CD4-positive, alpha-beta T cell treated with Interleukin-21 for 1 hour (primary cell): ENCODE data around the gene TBC1D4.

Experiments used
- DNase-seq: peaks from one replicate; pipeline ENCODE4 v3.0.0-alpha.2; 2020

The TBC1D4 gene

DNA sequence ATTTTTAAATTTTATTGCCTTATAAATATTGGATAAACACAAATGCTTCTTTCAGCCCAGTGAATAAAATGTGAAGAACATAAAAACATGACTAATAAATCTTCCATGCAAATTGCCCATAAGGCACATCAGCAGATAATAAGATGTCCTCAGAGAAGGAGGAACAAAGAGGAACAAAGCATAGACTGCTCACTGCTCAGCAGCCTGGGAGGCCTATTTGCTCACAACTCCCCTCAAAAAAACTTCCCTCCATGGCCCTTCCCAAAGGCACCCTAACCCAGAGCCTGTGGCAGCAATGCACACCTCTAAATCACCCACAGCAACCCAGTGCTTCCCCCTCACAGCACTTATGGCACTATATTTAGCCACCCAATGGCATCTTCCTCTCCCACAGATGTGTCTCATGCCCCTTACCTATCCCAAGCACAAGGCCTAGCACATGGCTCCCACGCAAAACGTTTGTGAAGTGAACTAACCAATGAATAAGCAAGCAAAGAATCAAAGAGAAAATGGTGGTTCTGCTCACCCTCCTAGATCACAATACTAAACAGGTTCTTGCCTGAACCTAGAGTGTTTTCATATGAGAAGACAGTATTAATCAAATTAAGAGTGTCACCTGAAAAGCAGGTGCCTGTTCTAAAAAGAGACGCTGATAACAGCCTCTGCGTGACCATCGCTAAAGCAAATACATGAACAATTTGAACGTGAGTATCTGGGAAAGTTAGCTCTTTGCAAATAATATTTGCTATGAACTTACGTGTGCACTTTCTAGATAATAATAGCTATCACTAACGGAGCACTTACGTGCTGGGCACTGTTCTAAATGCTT, 96.9 kb downstream of the TBC1D4 start:
- DNase-seq: no peak

DNA sequence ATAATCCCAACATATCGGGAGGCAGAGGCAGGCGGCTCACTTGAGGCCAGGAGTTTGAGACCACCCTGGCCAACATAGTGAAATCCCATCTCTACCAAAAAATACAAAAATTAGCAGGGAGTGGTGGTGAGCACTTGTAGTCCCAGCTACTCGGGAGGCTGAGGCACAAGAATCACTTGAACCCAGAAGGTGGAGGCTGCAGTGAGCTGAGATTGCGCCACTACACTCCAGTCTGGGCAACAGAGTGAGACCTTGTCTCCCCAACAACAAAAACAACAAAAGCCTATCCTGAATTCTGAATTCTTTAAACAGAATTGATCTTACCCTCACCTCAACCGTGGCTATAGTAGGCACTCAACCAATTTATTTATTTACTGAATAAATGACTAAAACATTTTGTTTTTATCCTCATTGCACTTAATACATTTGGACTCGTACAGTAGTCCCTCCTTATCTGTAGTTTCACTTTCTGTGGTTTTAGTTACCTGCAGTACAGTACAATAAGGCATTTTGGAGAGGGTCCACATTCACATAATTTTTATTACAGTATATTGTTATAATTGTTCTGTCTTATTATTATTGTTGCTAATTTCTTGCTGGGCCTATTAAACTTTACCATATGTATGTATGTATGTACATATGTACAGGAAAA, 98.8 kb downstream of the TBC1D4 start:
- no peak for DNase-seq

DNA sequence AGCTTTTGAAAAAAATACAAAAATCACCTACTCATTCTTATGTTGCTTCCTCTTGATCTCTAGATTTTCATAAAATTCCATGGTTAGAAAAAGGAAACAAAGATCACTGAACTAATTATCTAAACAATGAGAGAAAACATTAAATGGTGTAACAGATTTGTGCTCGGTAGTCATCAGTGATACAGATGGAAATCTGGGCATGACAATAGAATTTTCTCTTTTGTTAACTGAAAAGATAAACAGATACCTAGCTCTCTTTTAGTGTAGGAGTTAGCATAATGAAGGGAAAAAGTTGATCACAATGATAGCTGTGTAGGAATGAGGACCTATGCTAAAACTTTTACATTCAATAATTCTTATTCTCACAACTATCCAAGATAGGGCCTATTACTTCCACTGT, 103.7 kb downstream of the TBC1D4 start:
- DNase-seq: no peak

- no peak for DNase-seq
Measured at GRCh38 chr13:75376792-75377402, 105.1 kb downstream of the TBC1D4 start.

- no peak for DNase-seq
Measured at GRCh38 chr13:75375329-75375728, 106.6 kb downstream of the TBC1D4 start.

- DNase-seq: no peak
Measured at GRCh38 chr13:75373988-75374387, 108.0 kb downstream of the TBC1D4 start.

GRCh38 chr13:75372923-75373841, 108.8 kb downstream of the TBC1D4 start:
- DNase-seq: no peak

GRCh38 chr13:75372517-75372916, 109.5 kb downstream of the TBC1D4 start:
- DNase-seq: peak; percentile 56

DNA sequence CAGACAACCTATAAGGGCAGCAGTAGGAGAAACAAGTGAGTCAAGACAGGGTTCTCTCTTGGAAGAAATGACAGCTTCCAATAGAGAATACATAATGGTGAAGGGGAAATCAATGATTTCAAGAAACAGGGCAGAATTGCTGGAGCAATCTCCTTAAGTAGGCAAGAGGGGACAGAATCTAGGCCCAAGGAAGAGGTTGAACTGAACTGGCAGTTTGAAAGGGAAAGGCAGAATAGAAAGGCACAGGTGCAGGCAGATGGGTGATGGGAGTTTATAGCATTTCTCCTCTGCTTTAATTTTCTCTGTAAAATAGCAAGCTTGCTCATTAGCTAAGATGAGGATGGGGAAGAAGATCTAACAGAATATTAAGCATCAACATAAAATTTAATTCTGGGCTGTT, 110.8 kb downstream of the TBC1D4 start:
- no peak for DNase-seq

GRCh38 chr13:75370774-75371173, 111.2 kb downstream of the TBC1D4 start:
- DNase-seq: no peak

GRCh38 chr13:75369981-75370380, 112.0 kb downstream of the TBC1D4 start:
- no peak for DNase-seq

DNA sequence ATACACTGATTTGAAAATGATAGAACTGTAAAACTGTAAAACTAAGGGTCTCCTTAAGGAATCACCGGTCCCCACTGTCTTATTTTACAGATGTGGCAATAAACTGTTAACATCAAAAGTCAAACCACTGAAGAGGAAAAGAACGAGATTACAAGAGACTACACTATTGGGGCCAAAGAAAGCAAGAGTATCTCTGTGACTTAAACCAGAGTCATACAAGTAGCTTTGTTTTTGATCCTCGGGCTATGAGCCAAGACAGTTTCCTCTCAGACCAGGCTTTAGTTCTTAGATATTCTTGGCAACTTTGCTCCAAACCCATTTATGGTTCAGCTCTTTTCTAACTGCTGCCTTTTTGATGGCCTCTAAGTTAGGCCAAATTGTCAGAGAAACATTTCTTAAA, 113.8 kb downstream of the TBC1D4 start:
- DNase-seq: no peak

DNA sequence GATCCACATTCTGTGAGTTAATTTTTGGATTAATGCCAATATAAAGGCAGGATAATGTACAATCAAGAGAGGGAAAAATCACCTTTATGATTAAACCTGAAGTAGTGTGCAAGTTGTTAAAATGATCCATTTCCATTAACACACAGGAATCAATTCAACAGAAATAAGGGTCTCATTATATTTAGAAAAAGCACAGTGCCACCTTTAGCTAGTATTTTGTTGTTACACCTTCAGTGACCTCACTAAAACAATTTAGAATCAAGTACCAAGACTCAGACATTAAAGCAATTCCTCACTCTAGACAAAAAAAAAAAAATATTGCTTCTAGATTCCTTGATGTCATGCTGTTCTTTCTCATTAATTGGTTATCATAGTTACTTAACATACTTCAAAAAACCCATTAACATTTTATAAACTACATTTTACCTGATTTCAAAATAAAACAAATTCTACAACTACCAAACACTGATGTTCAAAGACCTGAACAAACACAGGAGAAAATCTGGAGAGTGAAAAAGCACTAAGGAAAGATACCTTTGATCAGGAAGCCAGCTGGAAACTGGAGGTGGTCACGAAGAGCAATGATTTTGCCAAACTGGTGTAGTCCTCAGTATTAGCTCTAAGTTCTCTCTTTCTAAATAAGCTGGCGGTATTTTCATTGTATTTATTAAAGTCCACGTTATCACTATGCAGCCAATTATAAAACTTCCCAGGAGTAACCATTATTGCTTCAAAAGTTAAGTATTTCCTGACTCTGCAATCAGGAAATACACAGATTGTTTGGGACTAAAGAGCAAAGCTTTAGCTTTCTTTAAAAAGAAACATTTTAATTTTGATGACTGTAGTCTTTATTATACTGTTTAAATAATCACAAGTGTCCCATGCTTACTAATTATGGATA, 115.3 kb downstream of the TBC1D4 start:
- DNase-seq: no peak

DNA sequence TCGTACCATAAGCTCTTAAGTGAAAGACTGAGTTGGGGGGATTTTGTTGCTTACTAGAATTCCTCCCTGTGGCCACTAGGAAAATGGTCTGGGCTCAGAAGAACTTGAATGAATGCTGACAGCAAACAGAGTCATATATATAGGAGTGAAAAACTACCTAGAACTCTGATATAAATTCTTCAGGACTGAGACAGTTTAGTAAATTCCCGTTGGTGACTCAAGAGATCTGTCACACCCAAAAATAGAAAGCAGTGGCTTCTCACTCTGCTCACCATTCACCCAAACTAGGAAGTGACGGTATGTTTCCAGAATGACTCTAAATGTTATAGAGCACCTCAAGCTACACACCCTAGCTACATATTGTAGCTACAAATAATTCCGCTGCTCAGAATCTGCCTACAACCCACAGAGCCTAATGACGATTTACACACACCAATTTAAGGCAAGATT, 116.2 kb downstream of the TBC1D4 start:
- DNase-seq: peak; percentile 48

DNA sequence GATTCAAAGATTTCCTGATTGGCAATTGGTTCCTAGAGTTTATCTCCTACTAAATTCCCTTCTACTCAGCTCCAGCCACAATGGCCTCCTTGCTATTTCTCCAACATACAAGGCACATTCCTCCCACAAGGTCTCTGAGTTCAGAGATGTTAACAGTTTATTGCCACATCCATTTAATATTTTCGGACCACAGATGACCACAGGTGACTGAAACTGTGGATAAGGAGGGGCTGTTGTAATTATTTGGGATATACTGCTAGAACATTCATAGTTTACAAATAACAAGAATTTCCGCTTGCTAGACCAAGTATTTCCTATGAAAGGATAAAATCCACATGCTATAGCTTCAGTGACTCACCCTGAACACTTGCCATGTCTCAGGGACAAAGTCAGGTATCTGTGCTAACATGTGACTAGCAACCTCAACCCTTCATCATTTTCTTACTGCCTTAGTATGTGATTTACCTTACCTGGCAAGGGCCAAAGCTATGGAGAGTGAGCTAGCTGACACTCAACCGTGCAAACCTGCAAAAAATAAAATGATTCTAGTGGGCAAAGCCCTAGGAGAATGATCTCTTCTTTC, 117.7 kb downstream of the TBC1D4 start:
- no peak for DNase-seq

DNA sequence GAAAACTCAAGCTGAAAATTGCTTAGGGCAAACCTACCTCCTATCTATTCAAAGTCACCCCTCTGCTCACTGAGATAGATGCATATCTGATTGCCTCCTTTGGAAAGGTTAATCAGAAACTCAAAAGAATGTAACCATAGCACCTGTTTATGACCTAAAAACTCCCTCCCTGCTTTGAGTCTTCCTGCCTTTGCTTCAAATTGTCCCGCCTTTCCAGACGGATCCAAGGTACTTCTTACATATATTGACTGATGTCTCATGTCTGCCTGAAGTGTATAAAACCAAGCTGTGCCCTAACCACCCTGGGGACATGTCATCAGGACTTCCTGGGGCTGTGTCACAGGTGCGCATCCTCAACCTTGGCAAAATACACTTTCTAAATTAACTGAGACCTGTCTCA, 118.6 kb downstream of the TBC1D4 start:
- no peak for DNase-seq

DNA sequence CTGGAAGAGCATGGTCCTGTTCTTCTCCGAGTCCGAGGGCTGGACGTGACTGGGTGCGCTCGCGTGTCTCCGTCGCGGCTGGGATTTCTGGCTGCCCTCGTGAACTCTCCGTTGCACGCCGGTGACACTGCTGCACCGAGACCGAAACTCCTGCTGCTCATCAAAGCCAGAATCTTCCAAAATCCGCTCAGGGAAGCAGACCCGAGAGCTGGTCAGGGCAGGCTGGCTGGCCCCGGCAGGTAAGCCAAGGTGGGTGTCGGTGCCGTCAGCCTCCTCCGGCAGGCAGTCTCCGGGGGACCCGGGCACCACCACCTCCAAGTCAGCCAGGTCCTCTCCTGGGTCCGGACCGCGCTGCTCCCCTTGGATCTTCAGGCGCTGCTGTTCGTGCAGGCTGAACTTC, 119.9 kb downstream of the TBC1D4 start:
- DNase-seq: no peak

GRCh38 chr13:75360170-75360569, 121.8 kb downstream of the TBC1D4 start:
- no peak for DNase-seq

GRCh38 chr13:75359266-75359665, 122.7 kb downstream of the TBC1D4 start:
- no peak for DNase-seq

DNA sequence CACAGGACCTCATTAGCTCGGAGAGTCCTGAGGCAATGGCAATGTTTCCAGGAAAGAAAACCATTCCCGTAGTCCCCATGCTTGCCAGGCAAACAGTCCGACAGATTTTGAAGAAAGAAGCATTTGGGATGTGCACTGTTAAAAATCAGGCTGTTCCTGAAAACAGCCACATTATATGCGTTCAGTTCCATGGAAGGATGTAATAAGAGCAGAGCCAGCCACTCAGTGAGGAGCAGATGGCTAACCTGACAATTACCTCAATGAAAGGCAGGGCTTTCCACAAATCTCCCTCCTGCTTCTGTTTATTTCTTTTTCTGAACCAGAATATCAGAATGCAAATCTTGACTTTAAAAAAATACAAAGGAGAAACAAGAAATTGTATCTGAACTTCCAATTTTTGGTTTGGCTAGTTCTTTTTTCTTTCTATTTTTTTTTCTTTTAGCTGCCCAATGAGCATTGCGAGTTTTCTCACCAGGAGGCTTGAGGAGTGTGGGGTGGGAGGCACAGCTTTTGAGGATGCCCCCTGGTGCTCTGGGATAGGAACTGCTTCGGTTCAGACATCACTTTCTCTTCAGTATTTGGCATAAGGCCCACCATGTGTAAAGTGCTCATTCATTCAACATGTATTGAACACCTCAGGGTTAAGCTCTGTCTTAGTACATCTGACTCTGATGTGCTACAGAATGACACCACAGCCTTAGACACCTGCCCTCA, 124.2 kb downstream of the TBC1D4 start:
- DNase-seq: peak; percentile 71

DNA sequence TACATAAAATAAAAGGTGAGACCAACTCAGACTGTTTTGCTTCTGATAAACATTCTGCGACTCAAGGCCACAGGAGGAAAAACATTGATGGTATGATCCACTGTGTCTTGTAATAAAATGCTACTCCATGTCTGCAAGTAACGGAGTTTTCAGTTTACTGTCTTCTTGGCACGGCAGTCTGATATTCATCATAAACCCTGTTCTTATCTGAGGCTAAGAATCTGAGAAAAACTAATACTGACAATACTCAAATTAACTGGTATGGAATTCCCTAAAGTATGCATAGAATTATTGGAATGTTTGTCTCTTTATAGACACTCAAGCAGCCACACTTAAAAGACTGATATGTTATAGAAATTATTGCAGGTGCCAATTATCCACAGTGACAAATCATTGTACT, 125.5 kb downstream of the TBC1D4 start:
- no peak for DNase-seq
